AG09309 (cell line): ENCODE data around the gene VWA3A.
A peak's percentile ranks its signal among the peaks of the same experiment; 100 is the strongest.
"Not testable (repeated sequence)": the region's sequence is repeated elsewhere in the genome, so short reads cannot be mapped to it uniquely, and the experiment has no call there.

Experiments used
- DNase-seq: peaks from one replicate; pipeline ENCODE4 v3.0.0-alpha.2; 2010; ENCODE audit warnings: low read depth
- H3K4me3 ChIP-seq: 2 replicates; pipeline ENCODE4 v1.5.1; 2011; ENCODE audit warnings: mild to moderate bottlenecking, low read depth, low read length, moderate library complexity; ENCODE audit not compliant: control insufficient read depth
- CTCF ChIP-seq: IDR thresholded peaks from 2 replicates; pipeline ENCODE4 v1.5.1; 2011; ENCODE audit warnings: mild to moderate bottlenecking, low read depth, low read length, inconsistent platforms; ENCODE audit not compliant: insufficient read depth, control insufficient read depth; ENCODE audit errors: missing control alignments

VWA3A gene

GRCh38 chr16:22109258-22109898, 17.0 kb downstream of the VWA3A start:
- no peak for TF ChIP-seq CTCF

DNA sequence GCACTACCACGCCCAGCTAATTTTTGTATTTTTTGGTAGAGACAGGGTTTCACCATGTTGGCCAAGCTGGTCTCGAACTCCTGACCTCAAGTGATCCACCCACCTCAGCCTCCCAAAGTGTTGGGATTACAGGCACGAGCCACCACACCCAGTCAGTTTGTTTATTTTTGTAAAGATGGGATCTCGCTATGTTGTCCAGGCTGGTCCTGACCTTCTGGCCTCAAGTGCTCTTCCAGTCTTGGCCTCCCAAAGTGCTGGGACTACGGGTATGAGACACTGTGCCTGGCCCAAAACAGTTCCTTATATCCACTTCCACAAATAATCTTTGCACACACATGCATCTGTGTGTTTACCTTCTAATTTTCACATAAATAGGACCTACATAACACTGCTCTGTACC, 19.3 kb downstream of the VWA3A start:
- H3K4me3 ChIP-seq: not testable (repeated sequence)

More at GRCh38 chr16:22109258-22109898, 17.0 kb downstream of the VWA3A start:
- no peak overlapping the region for H3K4me3 ChIP-seq
- no peak for DNase-seq

DNA sequence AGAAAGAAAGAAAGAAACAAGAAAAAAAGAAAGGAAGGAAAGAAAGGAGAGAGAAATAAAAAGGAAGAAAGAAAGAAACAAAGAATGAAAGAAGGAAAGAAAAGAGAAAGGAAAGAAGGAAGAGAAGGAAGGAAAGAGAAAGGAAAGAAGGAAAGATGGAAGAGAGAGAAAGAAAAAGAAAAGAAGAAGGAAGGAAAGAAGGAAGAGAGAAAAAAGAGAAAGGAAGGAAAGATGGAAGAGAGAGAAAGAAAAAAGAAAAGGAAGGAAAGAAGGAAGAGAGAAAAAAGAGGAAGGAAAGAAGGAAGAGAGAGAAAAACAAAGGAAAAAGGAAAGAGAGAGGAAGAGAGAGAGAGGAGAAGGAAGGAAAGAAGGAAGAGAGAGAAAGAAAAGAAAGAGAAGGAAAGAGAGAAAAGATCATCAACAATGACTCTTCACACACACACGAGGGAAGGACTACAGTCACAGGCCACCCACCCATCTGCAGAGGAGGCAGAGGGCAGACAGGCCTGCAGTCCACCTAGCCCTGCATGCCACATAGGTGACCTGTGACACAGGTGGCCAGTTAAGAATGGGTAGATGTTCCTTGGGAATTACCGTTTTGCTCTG, 23.9 kb downstream of the VWA3A start:
- H3K4me3 ChIP-seq: no peak overlapping the region
- DNase-seq: no peak
- no peak for TF ChIP-seq CTCF

More for the DNA sequence above, 19.3 kb downstream of the VWA3A start:
- DNase-seq: not testable (repeated sequence)

DNA sequence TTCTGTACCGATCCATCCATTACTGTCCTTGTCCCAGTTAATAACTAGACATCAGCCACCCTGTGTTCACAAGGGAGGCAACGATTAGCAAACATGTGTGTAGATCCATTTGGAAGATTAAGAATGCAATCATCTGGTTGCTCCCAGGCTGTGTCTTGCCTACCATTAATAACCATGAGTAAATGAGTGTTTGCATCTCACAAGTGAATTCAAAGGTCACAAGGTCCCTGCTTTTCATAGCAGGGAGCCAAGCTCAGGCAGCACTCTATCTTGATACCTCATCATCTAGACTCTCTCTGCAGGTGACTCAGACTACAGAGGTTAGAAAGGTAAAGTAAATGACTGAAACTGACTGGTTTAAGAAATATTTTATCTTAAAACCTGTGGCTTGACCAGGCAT, 25.3 kb downstream of the VWA3A start:
- no peak for DNase-seq
- TF ChIP-seq CTCF: no peak
- H3K4me3 ChIP-seq: no peak overlapping the region

- TF ChIP-seq CTCF: no peak
- no peak for DNase-seq
- H3K4me3 ChIP-seq: no peak overlapping the region
Measured at GRCh38 chr16:22120440-22120839, 28.1 kb downstream of the VWA3A start.

GRCh38 chr16:22122239-22122638, 29.9 kb downstream of the VWA3A start:
- TF ChIP-seq CTCF: no peak
- no peak overlapping the region for H3K4me3 ChIP-seq
- no peak for DNase-seq

GRCh38 chr16:22123146-22123545, 30.8 kb downstream of the VWA3A start:
- no peak for DNase-seq
- TF ChIP-seq CTCF: peak; percentile 1
- H3K4me3 ChIP-seq: no peak overlapping the region
